Stimulated activated CD4-positive, alpha-beta T cell treated with anti-CD3 and anti-CD28 coated beads, Interleukin-4, amount 100 ng/mL, for 4 hours (primary cell): Measurements from ENCODE around the gene ATP5PO.
"Not testable (repeated sequence)": the region's sequence is repeated elsewhere in the genome, so short reads cannot be mapped to it uniquely, and the experiment has no call there.

Experiments
- DNase-seq, 2 experiments: peaks; one replicate each; pipeline ENCODE4 v3.0.0-alpha.2; 2020

ATP5PO gene

GRCh38 chr21:33865996-33866575, 49.5 kb downstream of the ATP5PO start:
- no peak for DNase-seq

GRCh38 chr21:33865176-33865575, 50.4 kb downstream of the ATP5PO start:
- no peak for DNase-seq

DNA sequence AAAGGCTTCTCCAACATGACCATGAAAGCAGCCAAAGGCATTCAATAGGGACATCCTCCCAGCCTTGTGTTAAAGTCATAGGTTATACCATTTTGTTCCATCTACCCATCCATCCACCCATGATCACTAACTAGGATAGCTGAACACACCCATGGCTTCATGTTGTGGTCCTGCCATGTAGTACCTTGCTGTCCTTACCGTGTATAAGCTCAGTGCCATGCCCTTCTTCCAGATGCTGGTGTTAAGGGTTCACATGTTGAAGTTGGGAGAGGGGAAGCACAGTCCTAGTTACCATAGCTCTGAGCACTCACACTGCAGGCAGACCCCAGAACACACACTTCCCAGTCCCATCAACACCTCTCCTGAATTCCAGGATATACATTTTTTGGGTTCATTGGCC, 51.5 kb downstream of the ATP5PO start:
- no peak for DNase-seq

DNA sequence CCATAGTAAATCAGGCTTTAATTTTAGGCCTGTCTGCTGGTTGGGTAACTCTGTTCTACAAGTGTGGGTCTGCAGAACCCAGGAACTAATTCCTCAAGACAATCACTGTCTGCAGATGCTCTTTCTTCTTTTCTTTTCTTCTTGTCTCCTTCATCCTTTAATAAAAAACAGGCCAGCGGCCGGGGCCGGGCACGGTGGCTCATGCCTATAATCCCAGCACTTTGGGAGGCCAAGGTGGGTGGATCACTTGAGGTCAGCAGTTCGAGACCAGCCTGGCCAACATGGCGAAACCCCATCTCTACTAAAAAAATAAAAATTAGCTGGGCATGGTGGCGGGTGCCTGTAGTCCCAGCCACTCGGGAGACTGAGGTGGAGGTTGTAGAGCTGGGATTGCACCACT, 52.4 kb downstream of the ATP5PO start:
- DNase-seq = not testable (repeated sequence)

DNA sequence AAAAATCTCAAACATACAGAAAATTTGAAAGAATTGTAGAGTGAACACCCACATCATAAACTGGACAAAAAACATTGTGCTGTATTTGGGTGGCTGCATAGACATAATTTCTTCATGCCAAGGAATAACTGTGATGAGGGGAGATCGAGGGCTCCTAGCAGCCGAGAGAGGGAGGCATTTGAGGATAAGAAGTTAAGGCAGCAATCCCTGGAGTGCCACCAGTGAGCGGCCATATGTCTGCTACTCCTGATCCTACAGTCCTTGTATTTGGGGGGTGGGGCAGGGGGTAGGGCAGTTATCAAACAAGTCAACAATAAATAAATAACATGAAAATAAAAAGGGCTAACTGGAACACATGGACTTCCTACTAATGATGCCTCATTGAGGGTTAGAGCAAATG, 54.5 kb downstream of the ATP5PO start:
- no peak for DNase-seq

GRCh38 chr21:33860332-33860879, 55.2 kb downstream of the ATP5PO start:
- no peak for DNase-seq

GRCh38 chr21:33859373-33860102, 56.1 kb downstream of the ATP5PO start:
- DNase-seq = no peak

DNA sequence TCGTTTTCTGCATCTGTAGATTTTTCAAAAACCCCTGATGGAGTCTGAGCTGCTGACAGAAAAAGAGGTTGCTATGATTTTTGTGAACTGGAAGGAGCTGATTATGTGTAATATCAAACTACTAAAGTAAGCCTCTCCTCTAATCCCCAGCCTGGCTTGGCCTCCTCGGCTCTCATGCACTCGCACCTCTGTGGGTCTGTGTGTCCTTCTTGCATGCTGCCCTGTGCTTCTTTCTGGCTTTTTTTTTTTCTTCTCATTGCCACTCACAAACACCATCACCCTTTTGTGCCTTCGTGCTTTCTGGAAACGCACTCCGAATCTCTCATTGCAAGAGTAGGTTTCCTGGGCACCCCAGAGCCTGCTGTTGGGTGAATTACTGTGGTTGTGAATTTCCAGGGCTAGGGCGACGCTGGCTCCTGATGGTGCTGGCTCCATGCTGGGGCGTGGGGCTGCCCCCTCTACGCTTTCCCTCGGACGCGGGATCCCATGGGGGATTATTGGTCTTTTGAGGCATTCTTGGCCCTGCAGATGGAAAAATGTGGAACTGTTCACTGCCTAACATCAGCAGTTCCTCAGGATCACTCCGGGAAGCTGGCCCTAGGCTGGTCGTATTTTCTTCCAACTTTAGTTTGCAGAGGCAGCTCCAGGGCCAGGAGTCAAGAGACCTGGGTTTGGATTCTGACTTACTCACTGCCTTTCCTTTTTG, 56.8 kb downstream of the ATP5PO start:
- DNase-seq = no peak

GRCh38 chr21:33857846-33858666, 57.5 kb downstream of the ATP5PO start:
- no peak for DNase-seq

- no peak for DNase-seq
Observed at GRCh38 chr21:33856893-33857527, 58.6 kb downstream of the ATP5PO start.

DNA sequence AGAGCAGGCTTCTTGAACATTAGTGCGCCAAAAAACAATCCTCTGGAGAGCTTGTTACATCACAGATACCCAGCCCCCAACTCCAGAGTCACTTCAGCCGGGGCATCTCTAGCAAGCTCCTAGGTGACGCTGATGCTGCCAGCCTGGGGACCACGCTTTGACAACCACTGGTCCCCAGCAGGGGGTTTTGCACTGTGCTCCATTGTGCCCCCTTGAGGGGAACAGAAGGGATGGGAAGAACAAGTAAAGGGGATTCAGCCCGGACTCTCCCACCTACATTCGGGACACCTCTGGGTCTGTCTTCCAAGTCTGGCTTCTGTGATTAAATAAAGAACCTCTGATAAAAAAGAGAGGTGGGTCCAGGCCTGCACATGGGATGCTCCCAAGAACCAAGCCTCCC, 60.4 kb downstream of the ATP5PO start:
- DNase-seq = no peak

- DNase-seq = no peak
Observed at GRCh38 chr21:33854604-33855003, 61.0 kb downstream of the ATP5PO start.
